ENCODE measurements around the gene RAB31.

GRCh38 chr18:9810299-9810698 lies 102.2 kb downstream of the RAB31 start:
- TF ChIP-seq CTCF (IDR thresholded peaks at IDR 0.05; ENCODE audit: poor library complexity, severe bottlenecking) (no peak), EZH2 (IDR thresholded peaks at IDR 0.05; ENCODE audit: borderline replicate concordance, insufficient read depth, low read length, poor library complexity, severe bottlenecking) (no peak), REST (IDR thresholded peaks at IDR 0.05; ENCODE audit: borderline replicate concordance) (no peak), SMC3 (conservative IDR thresholded peaks at IDR 0.05; ENCODE audit: poor library complexity) (no peak), RAD21 (conservative IDR thresholded peaks at IDR 0.05) (no peak), TAF1 (IDR thresholded peaks at IDR 0.05; ENCODE audit: low read depth) (no peak), POLR2AphosphoS5 (IDR thresholded peaks at IDR 0.05) (no peak), MXI1 (conservative IDR thresholded peaks at IDR 0.05; ENCODE audit: poor library complexity, severe bottlenecking) (no peak)

All from neural cell (in vitro differentiated cells).